Karpas-422 (cell line): ENCODE measurements around the gene CT45A8. TPM values are rescaled to one million over a fixed set of nuclear protein-coding genes. Genes with fewer than 3 reads are reported as not detected.
"Not testable (repeated sequence)": the region's sequence is repeated elsewhere in the genome, so short reads cannot be mapped to it uniquely, and the experiment has no call there.

Experiments used
- DNase-seq: peaks from one replicate; pipeline ENCODE4 v3.0.0-alpha.2; 2015
- H2AFZ ChIP-seq: fragments of 200-600 bp; sonication (generic); 2 replicates; pipeline ENCODE4 v1.6.1; 2014; ENCODE audit warnings: antibody characterized with exemption, low read length, mixed read lengths
- H3K27ac ChIP-seq: fragments of 200-600 bp; sonication (generic); 2 replicates; pipeline ENCODE4 v1.5.1; 2014; ENCODE audit warnings: mild to moderate bottlenecking, low read length, moderate library complexity
- H3K27me3 ChIP-seq: fragments of 200-600 bp; sonication (generic); 2 replicates; pipeline ENCODE4 v1.6.1; 2014; ENCODE audit warnings: low read length, mixed read lengths
- H3K36me3 ChIP-seq: fragments of 200-600 bp; sonication (generic); 2 replicates; pipeline ENCODE4 v1.6.1; 2014; ENCODE audit warnings: low read length, mixed read lengths; ENCODE audit not compliant: insufficient read depth
- H3K4me1 ChIP-seq: fragments of 200-600 bp; sonication (generic); 2 replicates; pipeline ENCODE4 v1.6.1; 2014; ENCODE audit warnings: mild to moderate bottlenecking, low read length, mixed read lengths
- H3K4me2 ChIP-seq: fragments of 200-600 bp; sonication (generic); 2 replicates; pipeline ENCODE4 v1.6.1; 2014; ENCODE audit warnings: low read length, low read depth, mild to moderate bottlenecking; ENCODE audit not compliant: poor library complexity, severe bottlenecking
- H3K4me3 ChIP-seq: fragments of 200-600 bp; sonication (generic); 2 replicates; pipeline ENCODE4 v1.5.1; 2014; ENCODE audit warnings: mild to moderate bottlenecking, antibody characterized with exemption, low read length, mixed read lengths
- H3K79me2 ChIP-seq: fragments of 200-600 bp; sonication (generic); 2 replicates; pipeline ENCODE4 v1.6.1; 2014; ENCODE audit warnings: mild to moderate bottlenecking, low read length, mixed read lengths
- H3K9ac ChIP-seq: fragments of 200-600 bp; sonication (generic); 2 replicates; pipeline ENCODE4 v1.6.0; 2014; ENCODE audit warnings: low read length
- H3K9me2 ChIP-seq: fragments of 200-600 bp; sonication (generic), shearing (Covaris generic); replicated peaks from 2 replicates; pipeline ENCODE4 v1.6.0; 2014; ENCODE audit warnings: mild to moderate bottlenecking, low read length, moderate library complexity; ENCODE audit not compliant: insufficient read depth
- H3K9me3 ChIP-seq: fragments of 300-700, 200-600 bp; sonication (generic); 2 replicates; pipeline ENCODE4 v1.6.1; 2014; ENCODE audit warnings: low read length, mixed read lengths
- H4K20me1 ChIP-seq: fragments of 200-600 bp; sonication (generic); 2 replicates; pipeline ENCODE4 v1.6.1; 2014; ENCODE audit warnings: mild to moderate bottlenecking, antibody characterized with exemption, low read length, low read depth; ENCODE audit not compliant: insufficient read depth
- total RNA-seq: library from RNA; depleted of rRNA; stranded (reverse); fragments of >200 nt; shearing (Covaris generic); gene quantifications from 2 replicates; pipeline ENCODE4 v1.2.3, GENCODE V29; 2014; ENCODE audit warnings: low replicate concordance; rRNA removed

The CT45A8 gene
- total RNA-seq, 1 experiment from 2014 or later = not detected

DNA sequence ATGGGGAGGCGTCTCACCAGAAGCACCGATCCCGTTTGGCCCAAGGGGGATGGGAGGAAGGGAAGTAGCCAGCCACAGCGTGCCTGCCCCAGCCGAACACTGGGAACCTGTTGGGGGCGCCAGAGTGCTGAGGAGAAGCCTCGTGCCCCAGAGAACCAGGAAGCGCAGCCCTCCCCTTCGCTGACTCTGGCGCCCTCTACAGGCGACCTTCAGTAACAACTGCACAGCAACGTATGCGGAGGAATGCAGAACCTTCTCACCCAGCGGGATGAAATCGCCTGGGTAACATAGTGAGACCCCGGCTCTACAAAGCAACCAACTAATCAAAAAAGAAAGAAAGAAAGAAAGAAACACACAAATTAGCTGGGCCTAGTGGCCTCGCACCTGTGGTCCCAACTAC, 17.2 kb downstream of the CT45A8 start, which contains the start of gene CT45A7:
TSS of gene CT45A7 (minus strand) at position 101 of the 400 bp plus-strand sequence. CDS start 3,747 bp downstream, outside the sequence.
- not testable (repeated sequence) for H3K27ac ChIP-seq, H4K20me1 ChIP-seq, H3K4me3 ChIP-seq

DNA sequence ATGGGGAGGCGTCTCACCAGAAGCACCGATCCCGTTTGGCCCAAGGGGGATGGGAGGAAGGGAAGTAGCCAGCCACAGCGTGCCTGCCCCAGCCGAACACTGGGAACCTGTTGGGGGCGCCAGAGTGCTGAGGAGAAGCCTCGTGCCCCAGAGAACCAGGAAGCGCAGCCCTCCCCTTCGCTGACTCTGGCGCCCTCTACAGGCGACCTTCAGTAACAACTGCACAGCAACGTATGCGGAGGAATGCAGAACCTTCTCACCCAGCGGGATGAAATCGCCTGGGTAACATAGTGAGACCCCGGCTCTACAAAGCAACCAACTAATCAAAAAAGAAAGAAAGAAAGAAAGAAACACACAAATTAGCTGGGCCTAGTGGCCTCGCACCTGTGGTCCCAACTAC, 34.4 kb downstream of the CT45A8 start, which contains the start of gene CT45A2:
TSS of gene CT45A2 (minus strand) at position 101 of the 400 bp plus-strand sequence. CDS start 3,747 bp downstream, outside the sequence.
- H4K20me1 ChIP-seq, H3K9me3 ChIP-seq, H3K9me2 ChIP-seq, H3K4me3 ChIP-seq, H3K27me3 ChIP-seq, H3K9ac ChIP-seq, H3K27ac ChIP-seq, DNase-seq, H3K4me1 ChIP-seq, H3K79me2 ChIP-seq, H2AFZ ChIP-seq, H3K4me2 ChIP-seq, H3K36me3 ChIP-seq: not testable (repeated sequence)

More for the DNA sequence above, 17.2 kb downstream of the CT45A8 start, which contains the start of gene CT45A7:
- H2AFZ ChIP-seq, H3K9me3 ChIP-seq, H3K36me3 ChIP-seq, H3K4me2 ChIP-seq, H3K9ac ChIP-seq, H3K27me3 ChIP-seq, DNase-seq, H3K4me1 ChIP-seq, H3K79me2 ChIP-seq, H3K9me2 ChIP-seq: not testable (repeated sequence)

DNA sequence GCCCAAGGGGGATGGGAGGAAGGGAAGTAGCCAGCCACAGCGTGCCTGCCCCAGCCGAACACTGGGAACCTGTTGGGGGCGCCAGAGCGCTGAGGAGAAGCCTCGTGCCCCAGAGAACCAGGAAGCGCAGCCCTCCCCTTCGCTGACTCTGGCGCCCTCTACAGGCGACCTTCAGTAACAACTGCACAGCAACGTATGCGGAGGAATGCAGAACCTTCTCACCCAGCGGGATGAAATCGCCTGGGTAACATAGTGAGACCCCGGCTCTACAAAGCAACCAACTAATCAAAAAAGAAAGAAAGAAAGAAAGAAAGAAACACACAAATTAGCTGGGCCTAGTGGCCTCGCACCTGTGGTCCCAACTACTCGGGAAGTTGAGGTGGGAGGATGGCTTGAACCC, 51.7 kb downstream of the CT45A8 start, which contains the start of gene CT45A6:
TSS of gene CT45A6 (minus strand) at position 101 of the 400 bp plus-strand sequence. CDS start 3,794 bp downstream, outside the sequence.
- H3K9me3 ChIP-seq, H3K4me1 ChIP-seq, H3K27me3 ChIP-seq, H3K9ac ChIP-seq, H3K36me3 ChIP-seq, H3K4me2 ChIP-seq, H3K4me3 ChIP-seq, H2AFZ ChIP-seq, DNase-seq, H3K9me2 ChIP-seq, H3K79me2 ChIP-seq, H3K27ac ChIP-seq, H4K20me1 ChIP-seq: not testable (repeated sequence)

Other genes starting within 250 kb of the CT45A8 start
- gene CT45A1, start 140.9 kb downstream of the CT45A8 start, total RNA-seq = not detected in 2 replicates
- not detected in 2 replicates for gene CT45A3, start 86.3 kb downstream of the CT45A8 start, total RNA-seq
- gene CT45A5, start 69.0 kb downstream of the CT45A8 start, total RNA-seq = not detected in 2 replicates
- gene CT45A6, start 51.8 kb downstream of the CT45A8 start, total RNA-seq = not detected in 2 replicates
- not detected in 2 replicates for gene CT45A2, start 34.5 kb downstream of the CT45A8 start, total RNA-seq
- gene CT45A7, start 17.3 kb downstream of the CT45A8 start, total RNA-seq = not detected in 2 replicates
- not detected in 2 replicates for gene CT45A9, start 17.3 kb upstream of the CT45A8 start, total RNA-seq
- not detected in 2 replicates for gene CT45A10, start 38.9 kb upstream of the CT45A8 start, total RNA-seq
- not detected in 2 replicates for gene SAGE1, start 39.2 kb upstream of the CT45A8 start, total RNA-seq
- gene MMGT1, start 119.5 kb upstream of the CT45A8 start, total RNA-seq = 9.1 and 25.6 TPM in 2 replicates
- 10.0 and 18.3 TPM in 2 replicates for gene SLC9A6, start 130.9 kb upstream of the CT45A8 start, total RNA-seq